Tibial nerve (tissue), 3 donors: ENCODE data around the gene CORO1C.

Source experiments
- CTCF ChIP-seq, 5 experiments: fragments of 200-600 bp in 3 of 5; fragments of 450-650 bp in 2 of 5; sonication (generic) in 3 of 5; IDR thresholded peaks; one replicate each; pipeline ENCODE4 v1.5.1; 2016 to 2019; ENCODE audit warnings: antibody characterized with exemption in 5 of 5, mild to moderate bottlenecking in 3 of 5, moderate library complexity in 2 of 5
- POLR2A ChIP-seq, 2 donors: fragments of 450-650 bp; IDR thresholded peaks; one replicate each; pipeline ENCODE4 v1.6.1; 2017; ENCODE audit warnings: antibody characterized with exemption in 2 of 2, mild to moderate bottlenecking in 2 of 2, moderate library complexity in 2 of 2

DNA sequence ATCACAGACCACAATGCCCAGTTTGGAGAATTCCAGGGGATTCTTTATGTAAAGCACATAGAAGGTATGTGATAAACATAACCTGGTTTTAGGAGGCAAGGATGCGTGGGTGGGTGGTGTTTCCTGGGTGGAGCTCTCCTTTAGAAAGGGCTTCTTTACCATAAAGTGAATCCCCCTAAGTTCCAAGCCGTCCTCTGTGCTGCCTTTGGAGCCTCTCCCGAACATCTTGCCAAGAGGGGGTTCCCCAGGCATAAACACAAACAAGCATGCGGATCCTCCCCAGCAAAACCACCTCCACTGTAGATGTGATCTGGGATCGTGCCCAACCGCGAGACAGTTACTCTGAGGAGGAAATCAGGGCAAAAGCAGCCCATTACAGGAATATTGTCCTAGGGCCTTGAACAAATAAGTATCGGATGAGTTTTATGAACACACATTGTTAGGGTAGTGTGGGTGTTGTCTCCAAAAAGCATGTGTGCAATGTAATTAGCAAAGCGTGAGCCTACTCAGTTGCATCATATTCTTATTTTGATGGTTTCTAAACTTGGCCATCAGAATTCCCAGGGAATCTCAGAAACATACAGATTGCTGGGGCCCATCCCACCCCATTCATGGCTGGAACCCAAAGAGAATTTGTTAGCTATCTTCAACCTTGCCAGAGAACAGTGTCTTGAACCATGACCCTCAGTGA lies 48.8 kb upstream of the CORO1C start:
- TF ChIP-seq POLR2A (IDR thresholded peaks at IDR 0.05) (no peak), CTCF (IDR thresholded peaks at IDR 0.05) (peak in 2 of 5 experiments; percentile 15 to 24)
